HepG2 (cell line): ENCODE data around the gene TAS1R1. TPM values are rescaled to one million over a fixed set of nuclear protein-coding genes. Genes with fewer than 3 reads are reported as not detected.

ENCODE experiments used
- ARNT2 ChIP-seq: sonication (generic); formaldehyde crosslinking; IDR thresholded peaks from 2 replicates; pipeline ENCODE4 v1.8.0; 2022; ENCODE audit warnings: mild to moderate bottlenecking, low read depth, missing genetic modification reagents, moderate library complexity
- HNF4A ChIP-seq: sonication (generic); formaldehyde crosslinking; IDR thresholded peaks from 2 replicates; pipeline ENCODE4 v1.4.0; 2020; ENCODE audit warnings: missing genetic modification reagents
- ISX ChIP-seq: sonication (generic); formaldehyde crosslinking; conservative IDR thresholded peaks from 2 replicates; pipeline ENCODE4 v1.5.0; 2020; ENCODE audit warnings: missing genetic modification reagents
- MTA1 ChIP-seq: sonication (generic); formaldehyde crosslinking; IDR thresholded peaks from 2 replicates; pipeline ENCODE4 v1.4.0; 2020; ENCODE audit warnings: missing genetic modification reagents, mild to moderate bottlenecking, borderline replicate concordance
- SALL1 ChIP-seq: sonication (generic); formaldehyde crosslinking; IDR thresholded peaks from 2 replicates; pipeline ENCODE4 v1.8.0; 2022; ENCODE audit warnings: mild to moderate bottlenecking, missing genetic modification reagents
- SP2 ChIP-seq: sonication (generic); formaldehyde crosslinking; IDR thresholded peaks from 2 replicates; pipeline ENCODE4 v1.5.1; 2020; ENCODE audit warnings: mild to moderate bottlenecking, missing genetic modification reagents
- ZEB1 ChIP-seq: IDR thresholded peaks from 2 replicates; pipeline ENCODE4 v1.6.1; 2012; ENCODE audit warnings: mild to moderate bottlenecking, low read depth, inconsistent platforms; ENCODE audit not compliant: insufficient replicate concordance
- ZNF143 ChIP-seq: sonication (generic); formaldehyde crosslinking; IDR thresholded peaks from 2 replicates; pipeline ENCODE4 v1.4.0; 2020; ENCODE audit warnings: missing genetic modification reagents
- ZNF20 ChIP-seq: sonication (generic); formaldehyde crosslinking; IDR thresholded peaks from 2 replicates; pipeline ENCODE4 v1.4.0; 2020; ENCODE audit warnings: mild to moderate bottlenecking, moderate library complexity, missing genetic modification reagents
- ZNF616 ChIP-seq: sonication (generic); formaldehyde crosslinking; IDR thresholded peaks from 2 replicates; pipeline ENCODE4 v1.5.0; 2020; ENCODE audit warnings: low read depth, mild to moderate bottlenecking, missing genetic modification reagents
- ZNF7 ChIP-seq: IDR thresholded peaks from 2 replicates; pipeline ENCODE4 v1.6.1; 2016; ENCODE audit warnings: missing biosample characterization, missing genetic modification reagents
- polyA plus RNA-seq, 8 experiments: library from polyadenylated mRNA; depleted of rRNA in 3 of 8; stranded (reverse) in 7 of 8; unstranded in 1 of 8; fragments of >200 nt; fragmentation: Illumina TruSeq in 4 of 8; extraction: Trizol in 4 of 8; gene quantifications; 2 replicates each; pipeline versions ENCODE4 v1.2.1 to v1.2.3, GENCODE V29; 2011 to 2016; ENCODE audit warnings: low read depth in 4 of 8, missing spikeins in 1 of 8, mixed read lengths in 1 of 8; ENCODE audit not compliant: insufficient read depth in 1 of 8
- total RNA-seq, 5 experiments: library from RNA; depleted of rRNA; stranded (reverse); fragments of >200 nt; fragmentation: Illumina TruSeq; extraction: Trizol; gene quantifications; 2 replicates each; pipeline ENCODE4 v1.2.3, GENCODE V29; 2016; ENCODE audit warnings: low read depth in 1 of 5
- TF ChIP-seq, protein P1 (sequence below): sonication (generic); formaldehyde crosslinking; IDR thresholded peaks from 2 replicates; pipeline ENCODE4 v1.4.0; 2020; ENCODE audit warnings: missing genetic modification reagents, mild to moderate bottlenecking, borderline replicate concordance
- TF ChIP-seq, protein P2 (sequence below): sonication (generic); formaldehyde crosslinking; IDR thresholded peaks from 2 replicates; pipeline ENCODE4 v1.4.0; 2020; ENCODE audit warnings: missing genetic modification reagents
- TF ChIP-seq, protein P3 (sequence below): sonication (generic); formaldehyde crosslinking; IDR thresholded peaks from 2 replicates; pipeline ENCODE4 v1.4.0; 2020; ENCODE audit warnings: missing genetic modification reagents
- TF ChIP-seq, protein P4 (sequence below): sonication (generic); formaldehyde crosslinking; IDR thresholded peaks from 2 replicates; pipeline ENCODE4 v1.5.0; 2020; ENCODE audit warnings: mild to moderate bottlenecking, low read depth, missing genetic modification reagents, borderline replicate concordance
- TF ChIP-seq, protein P5 (sequence below): sonication (generic); formaldehyde crosslinking; IDR thresholded peaks from 2 replicates; pipeline ENCODE4 v1.4.0; 2020; ENCODE audit warnings: missing genetic modification reagents, mild to moderate bottlenecking, borderline replicate concordance
- TF ChIP-seq, protein P6 (sequence below): sonication (generic); formaldehyde crosslinking; IDR thresholded peaks from 2 replicates; pipeline ENCODE4; 2020; ENCODE audit warnings: missing genetic modification reagents, mild to moderate bottlenecking, borderline replicate concordance

Gene TAS1R1
- total and polyA plus RNA-seq, 2 of the 13 experiments (the other 11 are each of a cell fraction or from before 2014, with no cell fraction given), result 1.4 to 1.6 TPM

DNA sequence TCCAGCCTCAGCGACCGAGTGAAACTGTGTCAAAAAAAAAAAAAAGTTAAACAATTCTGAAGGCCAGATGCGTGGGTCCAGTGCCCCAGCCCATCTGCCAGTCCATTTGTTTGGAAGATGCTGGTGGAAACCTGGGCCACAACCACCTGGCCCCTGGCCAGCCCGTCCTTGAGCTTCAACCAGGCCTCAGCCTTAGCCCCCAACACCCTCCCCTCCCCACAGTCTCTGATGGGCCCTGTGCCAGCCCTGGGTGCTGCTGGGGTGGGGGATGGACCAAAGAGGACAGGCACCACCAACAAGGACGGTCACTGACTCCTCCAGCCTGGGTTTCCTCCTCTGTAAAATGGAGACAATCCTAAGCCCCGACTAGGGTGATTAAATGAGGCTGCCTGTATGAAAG, 44.1 kb upstream of the TAS1R1 start (continued):
- TF ChIP-seq, protein P1, sequence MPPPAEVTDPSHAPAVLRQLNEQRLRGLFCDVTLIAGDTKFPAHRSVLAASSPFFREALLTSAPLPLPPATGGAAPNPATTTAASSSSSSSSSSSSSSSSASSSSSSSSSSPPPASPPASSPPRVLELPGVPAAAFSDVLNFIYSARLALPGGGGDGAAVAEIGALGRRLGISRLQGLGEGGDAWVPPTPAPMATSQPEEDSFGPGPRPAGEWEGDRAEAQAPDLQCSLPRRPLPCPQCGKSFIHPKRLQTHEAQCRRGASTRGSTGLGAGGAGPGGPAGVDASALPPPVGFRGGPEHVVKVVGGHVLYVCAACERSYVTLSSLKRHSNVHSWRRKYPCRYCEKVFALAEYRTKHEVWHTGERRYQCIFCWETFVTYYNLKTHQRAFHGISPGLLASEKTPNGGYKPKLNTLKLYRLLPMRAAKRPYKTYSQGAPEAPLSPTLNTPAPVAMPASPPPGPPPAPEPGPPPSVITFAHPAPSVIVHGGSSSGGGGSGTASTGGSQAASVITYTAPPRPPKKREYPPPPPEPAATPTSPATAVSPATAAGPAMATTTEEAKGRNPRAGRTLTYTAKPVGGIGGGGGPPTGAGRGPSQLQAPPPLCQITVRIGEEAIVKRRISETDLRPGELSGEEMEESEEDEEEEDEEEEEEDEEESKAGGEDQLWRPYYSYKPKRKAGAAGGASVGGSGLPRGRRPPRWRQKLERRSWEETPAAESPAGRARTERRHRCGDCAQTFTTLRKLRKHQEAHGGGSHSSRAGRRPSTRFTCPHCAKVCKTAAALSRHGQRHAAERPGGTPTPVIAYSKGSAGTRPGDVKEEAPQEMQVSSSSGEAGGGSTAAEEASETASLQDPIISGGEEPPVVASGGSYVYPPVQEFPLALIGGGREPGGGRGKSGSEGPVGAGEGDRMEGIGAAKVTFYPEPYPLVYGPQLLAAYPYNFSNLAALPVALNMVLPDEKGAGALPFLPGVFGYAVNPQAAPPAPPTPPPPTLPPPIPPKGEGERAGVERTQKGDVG, result 0 out of 2 replicates have a peak, but pooled peaks have one; percentile 25
- TF ChIP-seq, protein P2, sequence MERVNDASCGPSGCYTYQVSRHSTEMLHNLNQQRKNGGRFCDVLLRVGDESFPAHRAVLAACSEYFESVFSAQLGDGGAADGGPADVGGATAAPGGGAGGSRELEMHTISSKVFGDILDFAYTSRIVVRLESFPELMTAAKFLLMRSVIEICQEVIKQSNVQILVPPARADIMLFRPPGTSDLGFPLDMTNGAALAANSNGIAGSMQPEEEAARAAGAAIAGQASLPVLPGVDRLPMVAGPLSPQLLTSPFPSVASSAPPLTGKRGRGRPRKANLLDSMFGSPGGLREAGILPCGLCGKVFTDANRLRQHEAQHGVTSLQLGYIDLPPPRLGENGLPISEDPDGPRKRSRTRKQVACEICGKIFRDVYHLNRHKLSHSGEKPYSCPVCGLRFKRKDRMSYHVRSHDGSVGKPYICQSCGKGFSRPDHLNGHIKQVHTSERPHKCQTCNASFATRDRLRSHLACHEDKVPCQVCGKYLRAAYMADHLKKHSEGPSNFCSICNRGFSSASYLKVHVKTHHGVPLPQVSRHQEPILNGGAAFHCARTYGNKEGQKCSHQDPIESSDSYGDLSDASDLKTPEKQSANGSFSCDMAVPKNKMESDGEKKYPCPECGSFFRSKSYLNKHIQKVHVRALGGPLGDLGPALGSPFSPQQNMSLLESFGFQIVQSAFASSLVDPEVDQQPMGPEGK (CRISPR knock-in tag), result peak; percentile 88
- TF ChIP-seq SP2 (CRISPR knock-in tag) (0 out of 2 replicates have a peak, but pooled peaks have one; percentile 16), ZNF20 (CRISPR knock-in tag) (no peak), ISX (CRISPR knock-in tag) (no peak), ARNT2 (CRISPR knock-in tag) (no peak), SALL1 (CRISPR knock-in tag) (no peak), ZNF7 (CRISPR knock-in tag) (no peak), ZEB1 (no peak), ZNF616 (CRISPR knock-in tag) (no peak), HNF4A (CRISPR knock-in tag) (peak; percentile 33; the same call in 1 of the 2 replicates), MTA1 (CRISPR knock-in tag) (no peak), ZNF143 (no peak)
- TF ChIP-seq, protein P3, sequence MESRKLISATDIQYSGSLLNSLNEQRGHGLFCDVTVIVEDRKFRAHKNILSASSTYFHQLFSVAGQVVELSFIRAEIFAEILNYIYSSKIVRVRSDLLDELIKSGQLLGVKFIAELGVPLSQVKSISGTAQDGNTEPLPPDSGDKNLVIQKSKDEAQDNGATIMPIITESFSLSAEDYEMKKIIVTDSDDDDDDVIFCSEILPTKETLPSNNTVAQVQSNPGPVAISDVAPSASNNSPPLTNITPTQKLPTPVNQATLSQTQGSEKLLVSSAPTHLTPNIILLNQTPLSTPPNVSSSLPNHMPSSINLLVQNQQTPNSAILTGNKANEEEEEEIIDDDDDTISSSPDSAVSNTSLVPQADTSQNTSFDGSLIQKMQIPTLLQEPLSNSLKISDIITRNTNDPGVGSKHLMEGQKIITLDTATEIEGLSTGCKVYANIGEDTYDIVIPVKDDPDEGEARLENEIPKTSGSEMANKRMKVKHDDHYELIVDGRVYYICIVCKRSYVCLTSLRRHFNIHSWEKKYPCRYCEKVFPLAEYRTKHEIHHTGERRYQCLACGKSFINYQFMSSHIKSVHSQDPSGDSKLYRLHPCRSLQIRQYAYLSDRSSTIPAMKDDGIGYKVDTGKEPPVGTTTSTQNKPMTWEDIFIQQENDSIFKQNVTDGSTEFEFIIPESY (CRISPR knock-in tag), result no peak
- TF ChIP-seq, protein P4, sequence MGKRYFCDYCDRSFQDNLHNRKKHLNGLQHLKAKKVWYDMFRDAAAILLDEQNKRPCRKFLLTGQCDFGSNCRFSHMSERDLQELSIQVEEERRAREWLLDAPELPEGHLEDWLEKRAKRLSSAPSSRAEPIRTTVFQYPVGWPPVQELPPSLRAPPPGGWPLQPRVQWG, result no peak
- TF ChIP-seq, protein P5, sequence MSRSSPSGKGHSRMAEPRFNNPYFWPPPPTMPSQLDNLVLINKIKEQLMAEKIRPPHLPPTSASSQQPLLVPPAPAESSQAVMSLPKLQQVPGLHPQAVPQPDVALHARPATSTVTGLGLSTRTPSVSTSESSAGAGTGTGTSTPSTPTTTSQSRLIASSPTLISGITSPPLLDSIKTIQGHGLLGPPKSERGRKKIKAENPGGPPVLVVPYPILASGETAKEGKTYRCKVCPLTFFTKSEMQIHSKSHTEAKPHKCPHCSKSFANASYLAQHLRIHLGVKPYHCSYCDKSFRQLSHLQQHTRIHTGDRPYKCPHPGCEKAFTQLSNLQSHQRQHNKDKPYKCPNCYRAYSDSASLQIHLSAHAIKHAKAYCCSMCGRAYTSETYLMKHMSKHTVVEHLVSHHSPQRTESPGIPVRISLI, result peak; percentile 80
- TF ChIP-seq, protein P6, sequence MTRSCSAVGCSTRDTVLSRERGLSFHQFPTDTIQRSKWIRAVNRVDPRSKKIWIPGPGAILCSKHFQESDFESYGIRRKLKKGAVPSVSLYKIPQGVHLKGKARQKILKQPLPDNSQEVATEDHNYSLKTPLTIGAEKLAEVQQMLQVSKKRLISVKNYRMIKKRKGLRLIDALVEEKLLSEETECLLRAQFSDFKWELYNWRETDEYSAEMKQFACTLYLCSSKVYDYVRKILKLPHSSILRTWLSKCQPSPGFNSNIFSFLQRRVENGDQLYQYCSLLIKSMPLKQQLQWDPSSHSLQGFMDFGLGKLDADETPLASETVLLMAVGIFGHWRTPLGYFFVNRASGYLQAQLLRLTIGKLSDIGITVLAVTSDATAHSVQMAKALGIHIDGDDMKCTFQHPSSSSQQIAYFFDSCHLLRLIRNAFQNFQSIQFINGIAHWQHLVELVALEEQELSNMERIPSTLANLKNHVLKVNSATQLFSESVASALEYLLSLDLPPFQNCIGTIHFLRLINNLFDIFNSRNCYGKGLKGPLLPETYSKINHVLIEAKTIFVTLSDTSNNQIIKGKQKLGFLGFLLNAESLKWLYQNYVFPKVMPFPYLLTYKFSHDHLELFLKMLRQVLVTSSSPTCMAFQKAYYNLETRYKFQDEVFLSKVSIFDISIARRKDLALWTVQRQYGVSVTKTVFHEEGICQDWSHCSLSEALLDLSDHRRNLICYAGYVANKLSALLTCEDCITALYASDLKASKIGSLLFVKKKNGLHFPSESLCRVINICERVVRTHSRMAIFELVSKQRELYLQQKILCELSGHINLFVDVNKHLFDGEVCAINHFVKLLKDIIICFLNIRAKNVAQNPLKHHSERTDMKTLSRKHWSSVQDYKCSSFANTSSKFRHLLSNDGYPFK, result no peak
